GM18519 (cell line): Measurements from ENCODE around the gene RNF146.
"Not testable (repeated sequence)": the region's sequence is repeated elsewhere in the genome, so short reads cannot be mapped to it uniquely, and the experiment has no call there.

ENCODE experiments used
- ATAC-seq: cut with Tn5 transposase; IDR thresholded peaks from one replicate; pipeline ENCODE4 v1.9.1; 2021; ENCODE audit warnings: mild to moderate bottlenecking, moderate library complexity; ENCODE audit not compliant: unreplicated experiment, low FRiP score

RNF146 gene, protein sequence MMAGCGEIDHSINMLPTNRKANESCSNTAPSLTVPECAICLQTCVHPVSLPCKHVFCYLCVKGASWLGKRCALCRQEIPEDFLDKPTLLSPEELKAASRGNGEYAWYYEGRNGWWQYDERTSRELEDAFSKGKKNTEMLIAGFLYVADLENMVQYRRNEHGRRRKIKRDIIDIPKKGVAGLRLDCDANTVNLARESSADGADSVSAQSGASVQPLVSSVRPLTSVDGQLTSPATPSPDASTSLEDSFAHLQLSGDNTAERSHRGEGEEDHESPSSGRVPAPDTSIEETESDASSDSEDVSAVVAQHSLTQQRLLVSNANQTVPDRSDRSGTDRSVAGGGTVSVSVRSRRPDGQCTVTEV

DNA sequence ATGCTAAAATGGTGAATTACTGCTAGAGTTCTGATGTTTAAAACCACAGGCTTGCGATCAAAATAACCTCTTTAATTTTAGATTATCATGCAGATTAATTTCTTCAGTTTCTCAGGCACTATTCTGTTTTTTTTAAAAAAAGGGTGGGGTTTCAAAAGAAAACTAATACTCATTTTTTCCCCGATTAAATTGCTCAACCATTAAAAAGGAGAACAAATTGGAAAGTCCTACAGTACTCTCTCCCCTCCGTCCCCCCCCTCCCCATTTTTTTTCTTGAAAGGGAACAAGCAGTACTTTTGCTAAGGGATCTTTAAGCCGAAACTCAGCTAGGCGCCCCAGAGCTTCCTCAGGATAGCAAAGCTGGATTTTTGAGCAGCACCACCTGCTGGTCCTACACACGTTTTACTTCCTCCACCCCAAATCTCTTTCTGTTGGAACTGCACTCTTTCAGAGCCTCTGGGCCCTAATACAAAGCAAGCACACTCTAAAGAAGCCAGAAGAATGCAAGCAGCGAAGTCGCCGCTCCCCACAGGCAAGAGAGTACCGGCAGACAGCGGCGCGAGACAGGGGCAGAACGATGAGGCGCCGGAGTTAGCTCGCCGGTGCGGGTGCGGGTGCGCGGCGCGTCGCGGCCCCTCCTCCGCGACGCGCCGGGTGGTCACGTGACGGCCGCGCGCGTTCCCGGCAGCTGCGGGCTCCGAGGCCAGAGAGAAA is at the start of gene RNF146:
TSS of gene RNF146 (plus strand) at position 687 of the 714 bp plus-strand sequence. CDS start 13,475 bp downstream, outside the sequence.
- ATAC-seq = peak; percentile 67

DNA sequence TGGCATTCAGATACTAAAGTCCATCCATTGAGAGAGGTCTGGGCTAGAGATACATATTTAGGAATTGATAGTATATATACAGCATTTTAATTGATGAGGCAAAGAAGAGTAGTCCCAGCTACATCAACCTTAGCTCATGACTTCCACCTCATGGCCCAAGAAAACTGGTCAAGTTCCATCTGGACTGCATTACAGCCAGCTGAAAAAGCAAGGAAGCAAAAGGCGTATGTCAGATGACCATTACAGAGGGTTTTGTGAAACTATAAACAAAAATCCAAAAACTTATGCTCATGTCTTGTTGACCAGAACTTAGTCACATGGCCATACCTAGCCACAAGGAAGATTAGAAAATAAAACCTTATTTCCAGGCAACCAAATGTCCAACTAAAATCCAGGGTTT is 46.8 kb upstream of the RNF146 start:
- no peak for ATAC-seq

DNA sequence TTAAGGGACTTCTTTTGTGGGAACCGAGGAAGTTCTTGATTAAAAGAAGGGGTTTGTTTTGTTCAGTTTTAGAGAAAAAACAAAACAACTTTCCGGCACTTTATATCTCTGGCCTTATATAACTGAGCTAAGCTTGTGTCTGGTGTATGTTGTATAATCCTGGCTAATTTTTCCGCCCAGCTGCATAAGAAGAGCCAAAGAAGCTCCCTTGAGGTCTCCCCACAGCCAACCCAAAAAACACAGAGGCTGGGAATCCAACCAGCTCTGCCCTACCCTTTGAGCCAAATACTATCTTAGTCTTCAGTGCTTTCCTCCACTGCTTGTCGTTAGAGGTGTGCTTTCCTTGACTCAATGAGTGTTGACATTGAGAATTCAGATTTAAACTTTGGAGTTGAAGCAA is 45.5 kb upstream of the RNF146 start:
- ATAC-seq = no peak

DNA sequence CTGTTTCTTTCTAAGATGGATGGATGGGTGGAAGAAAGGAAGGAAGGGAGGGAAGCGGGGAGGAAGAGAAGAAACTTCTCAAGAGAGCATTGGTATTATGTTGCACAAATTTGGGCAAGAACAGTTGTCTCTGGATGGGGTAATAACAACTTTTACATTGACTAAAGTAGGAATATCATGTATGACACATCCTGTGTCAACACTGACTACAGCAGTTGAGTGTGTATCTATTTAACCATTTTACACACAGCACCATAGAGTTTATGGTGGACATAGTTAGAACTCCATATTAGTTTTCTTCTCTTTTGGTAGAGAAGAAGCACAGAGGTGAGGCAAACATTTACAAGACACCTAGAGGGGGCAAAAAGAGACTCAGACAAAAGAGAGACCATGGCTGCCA is 44.2 kb upstream of the RNF146 start:
- ATAC-seq = no peak

DNA sequence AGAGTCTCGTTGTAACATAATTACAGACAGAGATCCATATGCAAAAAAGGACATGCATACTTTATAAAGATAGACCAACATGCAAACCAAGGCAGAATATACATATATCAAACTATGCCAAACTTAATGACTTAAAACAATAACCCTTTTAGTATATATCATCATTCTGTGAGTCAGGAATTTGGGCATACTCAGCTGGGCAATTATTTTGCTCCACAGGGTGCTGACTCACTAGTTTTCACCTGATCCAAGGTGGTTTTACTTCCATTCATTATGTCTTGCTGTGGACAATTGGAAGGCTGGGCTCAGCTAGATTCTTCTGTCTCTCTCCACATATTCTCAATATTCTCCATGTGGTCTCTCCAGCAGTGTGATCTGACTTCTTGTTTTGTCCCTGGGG is 41.2 kb upstream of the RNF146 start:
- no peak for ATAC-seq

DNA sequence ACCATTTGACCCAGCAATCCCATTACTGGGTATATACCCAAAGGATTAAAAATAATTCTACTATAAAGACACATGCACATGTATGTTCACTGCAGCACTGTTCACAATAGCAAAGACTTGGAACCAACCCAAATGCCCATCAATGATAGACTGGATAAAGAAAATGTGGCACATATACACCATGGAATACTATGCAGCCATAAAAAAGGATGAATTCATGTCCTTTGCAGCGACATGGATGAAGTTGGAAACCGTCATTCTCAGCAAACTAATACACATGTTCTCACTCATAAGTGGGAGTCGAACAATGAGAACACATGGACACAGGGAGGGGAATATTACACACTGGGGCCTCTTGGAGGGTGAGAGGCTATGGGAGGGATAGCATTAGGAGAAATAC is 32.8 kb upstream of the RNF146 start:
- ATAC-seq = not testable (repeated sequence)

DNA sequence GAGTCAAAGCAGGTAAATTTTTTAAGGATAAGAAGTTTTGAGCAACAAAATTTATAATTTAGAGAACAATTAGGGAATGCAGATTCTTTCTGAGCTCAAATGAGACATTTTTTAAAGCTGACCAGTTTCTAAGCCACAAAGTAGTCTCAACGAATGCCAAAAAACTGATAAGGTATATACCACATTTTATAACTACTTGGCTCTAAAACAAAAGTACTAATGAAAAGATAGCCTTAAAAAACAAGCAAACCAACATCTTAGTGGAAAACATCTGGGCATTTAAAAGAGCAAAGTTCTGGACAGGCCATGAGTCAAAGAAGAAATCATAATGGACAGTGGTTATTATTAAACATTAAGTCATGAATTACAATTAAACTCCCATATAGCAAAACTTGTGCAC is 23.2 kb upstream of the RNF146 start:
- no peak for ATAC-seq

DNA sequence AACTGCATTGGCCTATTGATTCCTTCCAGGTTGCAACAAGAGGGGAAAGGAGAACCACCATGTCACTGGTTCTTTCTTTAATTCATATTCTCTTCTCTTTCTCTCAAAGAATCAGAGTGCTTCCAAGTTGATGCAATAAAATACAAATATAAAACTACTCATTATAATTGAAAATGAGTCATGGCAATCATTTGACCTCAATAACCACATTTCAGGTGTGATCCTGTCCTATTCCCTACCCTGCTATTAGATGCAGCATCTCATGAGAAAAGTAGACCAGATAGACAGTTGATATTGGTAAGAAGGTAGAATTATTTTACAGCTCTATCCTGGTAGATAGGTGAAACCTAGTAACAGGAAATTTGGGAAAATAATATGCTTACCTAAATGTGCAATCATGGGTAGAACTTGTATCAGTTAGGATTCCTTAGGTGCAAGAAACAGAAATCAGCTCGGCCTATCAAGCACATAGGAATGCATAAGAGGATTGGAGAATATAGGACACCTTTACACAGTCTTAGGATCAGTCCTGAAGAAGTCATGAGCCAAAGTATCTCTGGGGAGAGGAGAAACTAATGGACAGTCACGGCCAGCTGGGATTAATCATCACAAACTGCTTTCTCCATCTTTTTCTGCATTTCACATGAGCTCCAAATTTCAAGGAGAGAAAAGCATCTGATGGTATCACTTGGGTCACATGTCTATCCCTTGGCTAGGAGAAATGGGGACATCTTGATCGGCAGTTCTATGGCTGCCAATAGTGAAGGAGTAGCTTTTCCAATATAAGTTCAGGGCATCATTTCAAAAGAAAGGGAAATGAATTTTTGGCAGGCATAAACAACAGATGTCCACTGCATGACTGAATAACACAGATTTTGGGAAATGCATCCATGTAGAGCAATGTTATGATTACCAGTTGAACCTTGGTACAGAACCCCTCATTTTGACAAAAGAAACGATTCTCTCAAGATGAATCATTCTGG is 19.3 kb upstream of the RNF146 start:
- ATAC-seq = no peak

DNA sequence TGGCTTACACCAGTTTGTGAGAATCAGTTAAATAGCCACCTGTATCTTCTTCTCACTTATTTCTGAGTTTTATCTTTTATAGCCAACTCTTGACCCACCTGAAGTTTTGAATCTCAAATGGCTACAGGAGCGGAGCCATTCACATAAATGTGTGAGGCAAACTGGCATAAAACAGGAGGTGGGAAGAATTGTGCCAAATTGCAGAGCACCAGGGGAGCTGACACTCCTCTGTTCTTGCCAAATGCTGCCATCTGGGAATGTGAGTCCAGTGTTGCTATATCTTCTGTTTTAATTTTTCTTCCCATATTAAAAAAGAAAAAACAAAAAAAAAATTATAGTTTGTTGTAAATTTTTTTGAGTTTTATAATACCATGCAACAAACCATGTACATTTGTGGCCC is 17.0 kb upstream of the RNF146 start:
- ATAC-seq = no peak

DNA sequence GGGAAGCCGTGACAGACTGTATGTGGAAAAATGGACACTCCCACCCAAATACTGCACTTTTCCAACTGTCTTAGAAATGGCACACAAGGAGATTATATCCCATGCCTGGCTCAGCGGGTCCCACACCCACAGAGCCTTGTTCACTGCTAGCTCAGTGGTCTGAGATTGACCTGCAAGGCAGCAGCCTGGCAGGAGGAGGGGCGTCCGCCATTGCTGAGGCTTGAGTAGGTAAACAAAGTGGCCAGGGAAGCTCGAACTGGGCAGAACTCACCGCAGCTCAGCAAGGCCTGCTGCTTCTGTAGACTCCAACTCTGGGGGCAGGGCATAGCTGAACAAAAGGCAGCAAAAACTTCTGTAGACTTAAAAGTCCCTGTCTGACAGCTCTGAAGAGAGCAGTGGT is 11.4 kb upstream of the RNF146 start:
- ATAC-seq = no peak

DNA sequence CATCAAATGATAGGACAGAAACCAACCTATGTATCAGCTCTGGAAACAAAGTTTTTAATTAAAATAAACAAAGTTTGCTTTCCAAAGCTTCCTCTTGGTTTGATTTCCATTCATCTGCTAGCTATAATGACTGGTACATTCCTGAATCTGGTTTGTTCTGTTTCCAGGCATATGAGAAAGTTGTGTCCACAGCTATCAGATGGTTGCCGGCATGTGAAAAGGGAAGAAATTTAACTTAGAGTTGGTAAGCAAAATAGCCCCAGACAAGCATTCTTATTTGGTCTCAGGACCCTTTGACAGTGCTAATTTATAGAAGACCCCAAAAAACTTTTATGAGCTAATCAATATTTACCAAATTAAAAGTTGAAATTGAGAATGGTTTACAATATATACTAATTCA is 3.8 kb upstream of the RNF146 start:
- no peak for ATAC-seq

DNA sequence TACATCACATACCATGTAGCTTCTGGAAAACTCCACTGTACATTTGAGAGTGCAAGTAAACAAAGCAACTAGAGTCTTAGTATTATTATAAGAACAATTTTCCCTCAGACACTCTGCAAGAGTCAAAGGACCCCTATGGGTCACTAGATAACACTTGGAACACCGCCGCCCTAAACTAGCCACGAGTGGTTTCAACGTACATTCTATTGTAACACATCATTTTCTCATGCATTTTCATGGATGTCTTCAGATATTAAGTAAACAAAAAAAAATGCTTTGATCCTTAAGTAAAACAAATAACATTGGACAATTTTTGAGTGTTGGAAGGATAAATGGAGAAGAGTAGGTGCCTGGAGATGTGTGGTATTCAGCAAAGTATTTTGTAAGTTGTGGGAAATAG is 3.2 kb upstream of the RNF146 start:
- no peak for ATAC-seq

DNA sequence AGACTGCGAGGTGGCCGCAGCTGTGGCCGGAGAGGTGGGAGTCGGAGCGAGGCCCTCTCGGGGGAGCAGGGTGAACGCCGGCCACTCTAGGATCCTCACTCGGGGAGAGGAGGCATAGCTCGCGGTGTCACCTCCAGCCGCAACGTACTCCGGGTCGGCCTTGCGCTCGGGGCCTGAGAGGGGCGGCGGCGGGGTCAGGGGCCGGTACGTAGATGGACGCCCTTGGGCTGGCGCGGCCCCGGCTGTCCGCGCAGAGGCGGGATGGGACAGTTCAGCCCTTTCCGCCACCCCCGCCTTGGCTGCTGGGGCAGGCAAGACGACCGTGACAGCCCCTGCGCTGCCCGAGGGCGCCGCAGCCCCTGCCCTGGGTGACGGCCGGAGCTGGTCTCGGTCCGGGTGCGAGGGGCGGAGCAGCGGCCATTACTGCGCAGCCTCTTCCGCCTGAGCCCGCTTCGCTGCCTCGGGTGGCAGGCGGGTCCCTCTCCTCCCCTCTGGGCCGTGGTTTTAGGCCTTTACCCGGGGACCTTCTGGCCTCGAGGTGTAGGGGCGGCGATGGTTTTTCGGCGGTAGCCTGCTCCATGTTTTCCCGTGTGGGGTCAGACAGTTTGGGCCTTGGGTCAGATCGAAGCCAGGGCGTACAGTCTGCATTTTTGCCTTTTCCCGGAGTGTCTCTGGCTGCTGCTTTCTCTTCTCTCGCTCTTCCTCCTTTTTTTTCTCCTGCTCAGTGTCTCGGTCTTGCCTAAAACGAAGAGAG is 405 bp downstream of the RNF146 start:
- ATAC-seq = peak; percentile 63

DNA sequence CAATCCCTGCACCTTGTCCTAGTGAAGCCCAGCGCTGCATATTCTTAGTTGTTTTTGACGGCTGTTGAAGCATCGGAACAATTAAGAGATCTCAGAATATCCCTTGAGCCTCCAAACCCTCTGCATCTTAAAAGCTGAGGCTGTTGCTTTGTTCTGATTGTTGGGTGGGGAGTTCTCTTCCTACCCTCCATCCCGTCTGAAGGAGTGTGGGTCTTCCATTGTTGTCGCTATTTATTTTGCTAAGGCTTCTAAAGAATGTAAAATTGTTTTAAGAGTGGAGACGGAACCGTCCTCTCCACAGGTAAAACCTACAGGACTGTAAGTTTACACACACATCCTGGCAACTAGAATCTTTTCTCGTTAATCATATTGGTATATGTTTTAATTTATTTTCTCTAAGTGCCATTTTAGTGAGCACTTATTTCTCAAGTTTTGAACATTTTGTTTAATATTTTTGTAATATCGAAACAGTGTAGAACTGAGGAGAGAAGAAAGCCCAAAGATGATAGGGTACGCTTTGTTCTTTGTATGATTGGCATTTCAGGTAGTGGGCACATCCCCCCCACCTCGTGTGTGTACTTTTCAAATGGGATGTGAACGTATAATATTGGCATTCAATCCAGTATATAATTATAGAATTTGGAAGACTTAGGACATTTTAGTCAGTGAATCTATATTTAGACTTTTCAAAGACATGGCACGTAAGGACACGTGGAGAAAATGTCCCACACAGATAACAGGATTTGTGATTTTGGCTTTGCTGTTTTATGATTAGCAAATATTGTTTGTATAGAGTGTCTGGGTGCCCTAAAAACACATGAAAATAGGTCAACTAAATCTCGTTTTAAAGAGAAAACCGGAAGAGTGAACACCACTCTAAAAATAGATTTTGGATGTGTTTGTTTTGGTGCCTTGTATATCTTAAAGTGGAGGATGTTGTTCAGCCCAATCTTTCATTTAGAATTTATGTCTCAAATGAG is 1.3 kb downstream of the RNF146 start:
- no peak for ATAC-seq

DNA sequence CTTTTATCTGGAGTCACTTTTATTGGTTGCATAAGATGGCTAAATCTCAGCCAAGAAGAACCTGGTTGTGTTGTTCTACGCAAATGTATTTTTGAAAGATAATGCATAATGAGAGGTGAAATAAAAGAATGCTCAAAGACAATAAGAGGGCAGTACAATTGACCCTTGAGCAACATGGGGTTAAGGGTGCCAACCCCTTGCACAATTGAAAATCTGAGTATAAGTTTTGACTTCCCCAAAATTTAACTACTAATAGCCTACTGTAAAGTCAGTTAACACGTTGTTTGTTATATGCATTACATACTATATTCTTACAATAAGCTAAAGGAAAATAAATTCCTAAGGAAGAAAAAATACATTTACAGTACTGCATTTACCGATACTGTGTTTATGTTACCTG is 5.9 kb downstream of the RNF146 start:
- no peak for ATAC-seq

DNA sequence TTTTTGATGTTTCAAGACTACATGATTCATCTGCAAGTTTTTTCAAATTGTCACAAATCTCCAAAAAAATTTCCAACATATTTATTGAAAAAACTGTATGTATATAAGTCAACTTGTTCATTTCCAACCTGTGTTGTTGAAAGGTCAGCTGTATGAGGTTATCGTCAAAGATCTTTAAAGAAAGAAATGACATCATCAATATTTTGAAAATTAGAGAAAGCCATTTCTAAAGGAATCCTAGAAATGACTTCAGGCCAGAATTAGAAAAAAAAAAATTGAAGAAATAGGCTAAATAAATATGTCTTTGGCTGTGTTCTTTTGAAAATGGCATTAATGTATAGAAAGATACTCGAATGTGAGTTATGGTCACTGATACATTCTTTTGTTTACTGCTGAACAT is 6.8 kb downstream of the RNF146 start:
- ATAC-seq = no peak

DNA sequence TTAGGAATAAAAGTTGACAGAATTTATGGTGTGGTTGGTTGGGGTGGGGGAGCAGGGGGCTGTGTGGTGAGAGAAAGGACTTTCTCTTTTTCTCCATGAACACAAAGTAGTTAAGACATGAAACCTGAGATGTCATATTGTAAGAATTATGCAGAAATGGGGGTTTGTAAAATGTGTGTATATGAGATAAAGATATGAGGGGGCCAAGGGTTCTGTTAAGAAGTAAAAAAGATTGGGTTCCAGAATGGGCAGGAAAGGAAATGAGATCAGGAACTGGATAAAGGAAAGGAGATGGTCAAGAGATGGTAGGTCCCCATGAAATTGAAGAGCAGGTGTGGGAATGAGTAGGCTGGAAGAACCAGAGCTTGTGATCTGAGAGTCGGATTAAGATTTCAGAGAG is 9.7 kb downstream of the RNF146 start:
- no peak for ATAC-seq

DNA sequence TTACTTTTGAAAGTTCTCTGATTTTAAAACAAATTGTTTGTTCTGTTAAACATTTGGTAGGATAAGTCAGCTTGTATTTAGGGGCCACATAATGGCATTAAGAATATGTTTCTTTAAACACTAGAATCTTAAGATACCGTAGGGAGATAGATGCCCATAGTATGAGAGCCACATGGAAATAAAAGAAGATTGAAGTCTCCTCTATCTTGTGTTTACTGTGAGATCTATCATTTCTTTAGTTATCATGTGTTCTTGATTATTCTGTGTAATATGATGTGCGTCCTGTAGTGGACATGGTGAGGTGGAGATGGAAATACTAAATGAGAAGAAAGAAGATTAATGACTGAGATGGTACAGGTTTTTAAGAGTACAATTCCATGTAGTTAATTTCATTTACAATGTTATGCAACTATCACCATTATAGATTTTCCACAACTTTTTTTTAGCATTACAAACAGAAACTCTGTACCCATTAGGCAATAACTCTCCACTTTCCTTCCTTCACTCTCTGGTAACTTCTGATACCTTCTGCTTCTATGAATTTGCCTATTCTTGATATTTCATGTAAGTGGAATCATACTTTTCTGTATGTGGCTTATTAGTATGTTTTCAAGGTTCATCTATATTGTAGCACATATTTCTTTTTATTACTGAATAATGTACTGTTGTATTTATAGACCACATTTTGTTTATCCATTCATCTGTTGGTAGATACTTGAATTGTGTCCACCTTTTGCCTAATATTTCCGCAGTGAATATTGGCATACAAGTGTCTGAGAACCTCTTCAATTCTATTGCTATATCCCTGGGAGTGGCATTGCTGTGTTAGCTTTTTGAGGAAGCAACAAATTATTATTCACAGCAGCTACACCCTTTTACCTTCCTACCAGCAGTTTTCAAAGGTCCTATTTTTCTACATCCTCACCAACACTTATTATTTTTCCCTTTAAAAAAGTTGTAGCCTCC is 11.5 kb downstream of the RNF146 start:
- ATAC-seq = no peak
